AG09319 (cell line): Measurements from ENCODE around the gene CPT1A.

Source experiments
- DNase-seq: peaks from one replicate; pipeline ENCODE4 v3.0.0-alpha.2; 2010; ENCODE audit warnings: low read depth; ENCODE audit errors: extremely low read depth
- TF ChIP-seq, protein P1 (sequence below): IDR thresholded peaks from 2 replicates; pipeline ENCODE4 v1.5.1; 2011; ENCODE audit warnings: low read depth, mild to moderate bottlenecking, inconsistent platforms, low read length, moderate library complexity

CPT1A gene

DNA sequence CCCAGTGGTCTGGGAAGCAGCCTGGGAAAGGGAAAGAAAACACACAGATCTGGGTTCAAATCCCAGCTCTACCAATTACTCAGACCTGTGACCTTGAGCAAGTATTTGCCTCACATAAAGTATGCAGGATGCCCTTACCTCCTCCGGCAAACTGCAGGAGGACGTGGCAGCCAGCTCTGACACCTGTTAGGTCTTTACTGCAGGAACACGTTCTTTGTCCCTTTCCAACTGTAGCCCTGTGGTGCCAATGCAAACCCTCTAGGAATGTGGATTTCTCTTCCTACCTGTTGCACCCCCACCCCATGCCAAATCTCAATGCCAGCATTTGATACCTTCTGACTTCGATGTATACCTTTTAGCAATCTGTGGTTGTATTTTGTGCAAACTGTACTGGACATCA, 6.0 kb downstream of the CPT1A start:
- DNase-seq = no peak

DNA sequence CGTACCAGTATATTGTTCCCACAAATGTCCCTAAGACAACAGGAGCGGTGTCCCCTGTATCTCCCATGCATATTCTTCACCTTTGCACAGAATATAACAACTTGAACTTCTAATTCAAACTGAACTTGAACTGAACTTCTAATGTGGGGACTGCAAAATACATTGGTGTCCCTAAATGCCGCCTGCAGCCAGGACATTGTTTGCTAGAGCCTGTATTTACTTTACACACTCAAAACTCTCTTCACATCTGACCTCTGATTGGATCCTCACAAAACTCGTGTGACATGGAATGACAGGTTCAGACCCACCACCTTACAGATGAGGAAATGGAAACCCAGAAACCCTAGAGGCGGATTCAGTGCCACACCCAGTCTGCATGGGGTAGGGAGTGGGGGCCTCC, 6.4 kb downstream of the CPT1A start:
- TF ChIP-seq, protein P1, sequence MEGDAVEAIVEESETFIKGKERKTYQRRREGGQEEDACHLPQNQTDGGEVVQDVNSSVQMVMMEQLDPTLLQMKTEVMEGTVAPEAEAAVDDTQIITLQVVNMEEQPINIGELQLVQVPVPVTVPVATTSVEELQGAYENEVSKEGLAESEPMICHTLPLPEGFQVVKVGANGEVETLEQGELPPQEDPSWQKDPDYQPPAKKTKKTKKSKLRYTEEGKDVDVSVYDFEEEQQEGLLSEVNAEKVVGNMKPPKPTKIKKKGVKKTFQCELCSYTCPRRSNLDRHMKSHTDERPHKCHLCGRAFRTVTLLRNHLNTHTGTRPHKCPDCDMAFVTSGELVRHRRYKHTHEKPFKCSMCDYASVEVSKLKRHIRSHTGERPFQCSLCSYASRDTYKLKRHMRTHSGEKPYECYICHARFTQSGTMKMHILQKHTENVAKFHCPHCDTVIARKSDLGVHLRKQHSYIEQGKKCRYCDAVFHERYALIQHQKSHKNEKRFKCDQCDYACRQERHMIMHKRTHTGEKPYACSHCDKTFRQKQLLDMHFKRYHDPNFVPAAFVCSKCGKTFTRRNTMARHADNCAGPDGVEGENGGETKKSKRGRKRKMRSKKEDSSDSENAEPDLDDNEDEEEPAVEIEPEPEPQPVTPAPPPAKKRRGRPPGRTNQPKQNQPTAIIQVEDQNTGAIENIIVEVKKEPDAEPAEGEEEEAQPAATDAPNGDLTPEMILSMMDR = no peak
- DNase-seq = no peak

More for the DNA sequence above, 6.0 kb downstream of the CPT1A start:
- TF ChIP-seq, protein P1 = no peak

- TF ChIP-seq, protein P1 = no peak
- DNase-seq = no peak
Observed at GRCh38 chr11:68832476-68833181, 9.1 kb downstream of the CPT1A start.

DNA sequence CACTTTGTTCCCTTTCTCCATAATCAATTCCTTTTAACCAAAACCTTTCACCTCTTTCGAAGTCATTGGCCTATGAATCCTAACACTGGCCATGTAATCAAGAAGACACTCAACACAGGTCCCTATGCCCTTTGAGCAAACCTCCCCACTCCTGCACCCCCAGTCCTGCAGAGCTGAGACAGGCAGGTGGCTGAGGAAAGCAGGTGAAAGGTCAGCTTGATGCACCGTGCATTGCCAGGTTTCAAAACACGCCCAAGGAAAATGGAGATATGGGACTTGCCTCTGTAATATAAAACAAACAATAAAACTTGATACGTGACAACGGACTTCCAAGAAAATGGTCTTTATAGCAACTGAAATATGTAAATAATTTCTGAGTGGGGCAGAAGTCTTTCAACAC, 10.6 kb downstream of the CPT1A start:
- no peak for DNase-seq
- TF ChIP-seq, protein P1 = no peak

DNA sequence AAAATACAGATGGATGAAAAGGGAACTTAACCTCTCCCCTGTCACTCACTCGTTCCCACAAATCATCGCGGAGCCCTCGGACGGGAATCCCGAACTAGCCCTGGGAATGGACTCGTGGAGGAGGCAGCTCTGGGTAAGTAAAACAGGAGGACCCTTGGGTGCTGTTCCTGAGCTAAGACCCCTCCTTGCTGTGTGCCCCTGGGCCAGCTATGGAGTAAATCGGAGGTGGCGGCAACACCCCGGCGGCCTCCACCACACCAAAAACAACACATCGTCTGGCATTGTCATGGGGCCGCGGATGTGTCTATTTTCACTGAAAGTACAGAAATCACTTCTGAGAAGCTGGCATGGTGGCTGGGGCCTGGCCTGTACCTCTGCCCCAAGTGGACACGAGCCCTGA, 12.1 kb downstream of the CPT1A start:
- no peak for DNase-seq
- TF ChIP-seq, protein P1 = no peak

GRCh38 chr11:68828957-68829356, 12.8 kb downstream of the CPT1A start:
- TF ChIP-seq, protein P1 = no peak
- DNase-seq = no peak

DNA sequence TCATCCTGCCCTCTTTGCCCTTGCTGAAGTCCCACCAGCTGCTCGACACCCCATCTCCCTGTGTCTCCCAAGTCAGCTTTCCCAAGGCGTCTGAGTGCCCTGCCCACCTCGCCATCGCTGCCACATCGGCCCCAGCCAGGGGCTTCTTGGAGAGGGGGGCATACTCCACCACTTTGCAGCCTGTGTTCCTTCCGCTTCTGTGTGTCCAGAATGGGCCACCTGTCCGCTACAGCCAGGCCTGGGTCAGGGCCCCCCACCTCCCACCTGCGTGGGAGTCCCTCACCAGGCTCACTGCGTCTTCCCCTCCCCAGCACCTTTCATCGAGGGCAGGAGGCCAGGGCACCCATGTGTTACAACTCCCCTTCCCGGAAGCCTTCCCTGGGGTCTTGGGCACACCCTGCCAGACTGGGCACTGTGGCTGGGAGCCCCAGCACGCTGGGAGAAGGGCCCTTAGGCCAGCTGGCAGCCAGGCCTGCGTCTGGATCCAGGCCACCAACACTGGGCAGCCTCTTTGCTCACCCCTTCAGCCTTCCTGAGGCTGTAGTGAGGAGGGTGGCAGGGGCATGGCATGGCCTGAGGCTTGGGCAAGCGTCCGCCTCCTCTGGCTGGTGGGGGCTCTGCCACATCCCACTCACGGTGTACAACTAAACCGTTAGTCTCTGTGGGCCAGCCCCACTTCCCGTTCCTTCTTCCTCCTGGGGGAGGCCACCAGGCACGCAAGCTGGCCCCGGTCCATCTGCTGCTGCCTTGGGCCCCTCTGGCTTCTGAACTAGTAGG, 13.4 kb downstream of the CPT1A start:
- TF ChIP-seq, protein P1 = no peak

More for the DNA sequence above, 13.4 kb downstream of the CPT1A start:
- no peak for DNase-seq
